GM10266 (cell line): ENCODE measurements around the gene TNFRSF18.

ENCODE experiments used
- DNase-seq: peaks from one replicate; pipeline ENCODE4 v3.0.0; 2012; ENCODE audit errors: extremely low spot score
- TF ChIP-seq, protein P1 (sequence below): IDR thresholded peaks from 2 replicates; pipeline ENCODE4 v1.5.1; 2012; ENCODE audit warnings: mild to moderate bottlenecking, low read depth; ENCODE audit not compliant: control insufficient read depth, insufficient read depth; ENCODE audit errors: missing control alignments

Gene TNFRSF18

DNA sequence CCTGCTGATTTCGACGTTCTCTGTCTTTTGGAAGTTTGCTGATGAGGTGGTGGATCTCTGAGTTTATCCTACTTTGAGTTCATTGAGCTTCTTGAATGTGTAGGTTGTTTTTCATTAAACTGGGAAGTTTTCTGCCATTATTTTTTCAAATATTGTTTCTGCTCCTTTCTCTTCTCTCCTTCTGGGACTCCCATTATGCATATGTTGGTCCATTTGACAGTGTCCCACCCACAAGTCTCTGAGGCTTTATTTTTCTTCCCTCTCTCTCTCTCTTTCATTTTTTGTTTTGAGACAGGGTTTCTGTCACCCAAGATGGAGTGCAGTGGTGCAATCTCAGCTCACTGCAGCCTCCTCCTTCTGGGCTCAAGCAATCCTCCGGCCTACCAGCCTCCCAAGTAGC lies 11.7 kb downstream of the TNFRSF18 start:
- DNase-seq, result no peak
- TF ChIP-seq, protein P1, sequence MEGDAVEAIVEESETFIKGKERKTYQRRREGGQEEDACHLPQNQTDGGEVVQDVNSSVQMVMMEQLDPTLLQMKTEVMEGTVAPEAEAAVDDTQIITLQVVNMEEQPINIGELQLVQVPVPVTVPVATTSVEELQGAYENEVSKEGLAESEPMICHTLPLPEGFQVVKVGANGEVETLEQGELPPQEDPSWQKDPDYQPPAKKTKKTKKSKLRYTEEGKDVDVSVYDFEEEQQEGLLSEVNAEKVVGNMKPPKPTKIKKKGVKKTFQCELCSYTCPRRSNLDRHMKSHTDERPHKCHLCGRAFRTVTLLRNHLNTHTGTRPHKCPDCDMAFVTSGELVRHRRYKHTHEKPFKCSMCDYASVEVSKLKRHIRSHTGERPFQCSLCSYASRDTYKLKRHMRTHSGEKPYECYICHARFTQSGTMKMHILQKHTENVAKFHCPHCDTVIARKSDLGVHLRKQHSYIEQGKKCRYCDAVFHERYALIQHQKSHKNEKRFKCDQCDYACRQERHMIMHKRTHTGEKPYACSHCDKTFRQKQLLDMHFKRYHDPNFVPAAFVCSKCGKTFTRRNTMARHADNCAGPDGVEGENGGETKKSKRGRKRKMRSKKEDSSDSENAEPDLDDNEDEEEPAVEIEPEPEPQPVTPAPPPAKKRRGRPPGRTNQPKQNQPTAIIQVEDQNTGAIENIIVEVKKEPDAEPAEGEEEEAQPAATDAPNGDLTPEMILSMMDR, result no peak

DNA sequence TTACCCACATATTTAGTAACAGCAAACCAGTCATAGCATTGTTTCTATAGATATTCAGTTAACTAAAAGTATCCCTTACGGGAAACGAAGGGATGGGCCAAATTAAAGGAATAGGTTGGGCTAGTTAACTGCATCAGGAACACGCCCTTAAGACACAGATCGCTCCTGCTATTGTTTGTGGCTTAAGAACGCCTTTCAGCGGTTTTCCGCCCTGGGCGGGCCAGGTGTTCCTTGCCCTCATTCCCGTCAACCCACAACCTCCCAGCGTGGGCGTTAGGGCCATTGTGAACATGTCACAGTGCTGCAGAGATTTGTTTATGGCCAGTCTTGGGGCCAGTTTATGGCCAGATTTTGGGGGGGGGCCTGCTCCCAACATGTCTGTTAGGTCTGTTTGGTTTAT lies 14.7 kb downstream of the TNFRSF18 start:
- TF ChIP-seq, protein P1, result no peak
- DNase-seq, result no peak

DNA sequence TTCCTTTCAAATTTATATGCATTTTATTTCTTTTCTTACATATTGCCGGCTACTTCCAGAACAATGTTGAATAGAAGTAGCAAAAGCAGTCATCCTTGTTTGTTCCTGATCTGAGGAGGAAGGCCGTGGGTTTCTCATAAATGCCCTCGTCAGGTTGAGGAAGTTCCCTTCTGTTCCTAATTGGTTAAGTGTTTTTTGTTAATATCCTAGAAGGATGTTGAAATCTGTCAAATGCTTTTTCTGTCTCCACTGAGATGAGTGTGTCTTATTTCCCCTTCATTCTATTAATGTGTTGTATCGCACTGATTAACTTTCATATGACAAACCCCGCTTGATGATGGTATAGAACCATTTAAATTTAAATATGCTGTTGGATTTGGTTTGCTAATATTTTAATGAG lies 17.3 kb downstream of the TNFRSF18 start:
- no peak for DNase-seq
- TF ChIP-seq, protein P1, result no peak

DNA sequence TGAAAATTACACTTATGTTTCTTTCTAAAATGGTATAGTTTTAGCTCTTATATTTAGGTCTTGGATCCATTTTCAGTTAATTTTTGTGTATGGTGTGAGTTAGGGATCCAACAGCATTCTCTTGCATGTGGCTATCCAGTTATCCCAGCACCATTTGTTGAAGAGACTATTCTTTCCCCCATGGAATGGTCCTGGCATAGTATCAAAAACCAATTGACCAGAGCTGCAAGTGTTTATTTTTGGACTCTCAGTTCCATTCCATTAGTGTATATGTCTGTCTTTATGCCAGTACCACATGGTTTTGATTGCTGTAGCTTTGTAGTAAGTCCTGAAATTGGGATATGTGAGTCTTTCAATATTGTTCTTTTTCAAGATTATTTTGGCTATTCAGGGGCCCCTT lies 18.5 kb downstream of the TNFRSF18 start:
- TF ChIP-seq, protein P1, result no peak
- no peak for DNase-seq

DNA sequence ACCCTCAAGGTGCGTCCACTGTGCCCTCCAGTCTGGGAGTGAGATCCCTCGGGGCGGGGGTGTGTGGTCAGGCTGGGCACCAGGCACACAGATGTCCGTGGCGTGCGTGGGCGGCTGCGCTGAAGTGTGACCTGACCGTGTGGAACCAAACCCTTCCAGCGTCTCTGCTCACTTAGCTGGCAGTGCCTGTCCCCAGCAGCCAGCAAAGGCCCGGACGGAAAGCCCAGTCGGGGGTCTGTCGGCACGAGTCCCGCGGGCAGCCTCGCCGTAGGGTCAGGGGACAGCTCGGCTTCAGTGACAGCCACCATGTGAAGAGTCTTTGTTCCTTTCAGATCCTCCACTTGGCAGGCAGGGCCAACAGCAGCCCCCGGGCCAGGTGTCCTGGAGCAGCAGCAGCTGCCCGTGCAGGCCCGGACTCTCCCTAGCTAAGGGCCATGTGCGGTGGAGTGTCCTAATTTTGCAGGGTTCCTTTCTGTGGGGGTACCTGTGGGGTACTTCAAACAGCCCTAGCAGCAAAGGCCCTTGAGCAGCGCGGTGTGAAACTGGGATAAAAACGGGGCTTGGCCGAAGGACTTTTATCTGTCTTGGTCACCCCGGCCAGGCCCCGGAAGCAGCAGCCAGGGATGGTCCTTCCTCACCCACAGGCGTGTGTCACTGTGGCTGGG lies 21.2 kb downstream of the TNFRSF18 start:
- no peak for DNase-seq
- TF ChIP-seq, protein P1, result no peak

DNA sequence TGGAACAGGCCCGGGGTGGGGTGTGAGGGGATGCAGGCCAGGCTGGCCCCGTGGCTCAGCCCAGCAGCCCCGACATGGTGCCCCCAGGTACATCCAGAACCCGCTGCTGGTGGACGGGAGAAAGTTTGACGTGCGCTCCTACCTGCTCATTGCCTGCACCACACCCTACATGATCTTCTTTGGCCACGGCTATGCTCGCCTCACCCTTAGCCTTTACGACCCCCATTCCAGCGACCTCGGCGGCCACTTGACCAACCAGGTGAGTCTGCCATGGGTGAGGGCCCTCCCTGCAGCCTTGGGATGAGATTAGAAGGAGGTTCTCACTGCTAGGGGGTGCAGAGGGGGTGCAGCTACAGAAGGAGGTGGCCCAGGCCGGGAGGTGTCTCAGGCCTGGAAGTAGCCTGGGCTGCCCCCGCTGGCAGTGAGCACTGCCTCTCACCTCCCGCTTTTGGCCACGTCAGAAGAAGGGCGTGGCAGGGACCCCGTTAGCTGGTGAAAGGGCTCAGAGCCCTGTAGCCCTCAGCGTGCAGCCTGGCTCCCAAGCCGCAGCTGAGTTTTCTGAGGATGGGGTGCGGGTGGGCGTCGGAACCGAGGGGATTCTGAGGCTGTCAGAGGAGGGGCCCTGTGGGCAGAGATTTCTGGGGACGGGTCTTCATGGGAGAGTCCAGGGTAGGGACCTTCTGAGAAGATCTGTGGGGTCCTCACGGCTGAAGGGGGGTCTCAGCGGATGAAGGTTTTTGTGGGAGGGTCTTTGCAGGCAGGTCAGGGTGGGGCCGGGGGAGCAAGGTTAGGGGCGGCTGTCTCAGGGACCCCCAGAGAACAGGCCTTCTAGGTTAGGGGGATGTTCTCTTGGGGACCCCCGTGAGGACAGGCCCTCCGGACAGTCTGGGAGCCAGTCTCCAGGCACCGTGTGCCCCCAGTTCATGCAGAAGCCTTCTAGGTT lies 22.3 kb downstream of the TNFRSF18 start:
- TF ChIP-seq, protein P1, result no peak

More for the DNA sequence above, 22.3 kb downstream of the TNFRSF18 start:
- DNase-seq, result no peak
